GM12878 (cell line): Measurements from ENCODE around the gene CTDNEP1. TPM values are rescaled to one million over a fixed set of nuclear protein-coding genes. Genes with fewer than 3 reads are reported as not detected.

Experiments
- ATAC-seq: fragments of 200-7000 bp; cut with Tn5 transposase; 3 replicates; pipeline ENCODE4 v1.9.1; 2020; ENCODE audit warnings: mild to moderate bottlenecking, moderate library complexity
- BruUV-seq: library from RNA; stranded (reverse); fragments of 400-500 nt; replicated peaks from 2 replicates; lab custom pipeline; 2021; lab: Mats Ljungman, UMichigan
- CTCF ChIA-PET: fragments of 300-600 bp; sonication (Branson Sonifier 250); formaldehyde crosslinking; extraction: SDS; loops from one replicate; lab custom pipeline; 2021; ENCODE audit warnings: inconsistent platforms; lab: Yijun Ruan, JAX
- POLR2A ChIA-PET: fragments of 350-600 bp; formaldehyde crosslinking; extraction: SDS; loops from one replicate; lab custom pipeline; 2021; ENCODE audit warnings: inconsistent platforms; lab: Charles Lee
- RAD21 ChIA-PET: fragments of 300-600 bp; sonication (Branson Sonifier 250); formaldehyde crosslinking; loops from one replicate; lab custom pipeline; 2023; ENCODE audit warnings: antibody characterized with exemption; ENCODE audit not compliant: unreplicated experiment; lab: Charles Lee
- SMC1A ChIA-PET: fragments of 300-600 bp; sonication (Branson Sonifier 250); formaldehyde crosslinking; loops from one replicate; lab custom pipeline; 2023; ENCODE audit not compliant: unreplicated experiment, uncharacterized antibody; lab: Charles Lee
- DNase-seq: peaks from one replicate; pipeline ENCODE4 v3.0.0-alpha.2; 2011; ENCODE audit warnings: low read depth, low spot score
- FAIRE-seq: peaks from 3 replicates; lab custom pipeline; 2011; peaks lifted over from hg19 to GRCh38; lab: Jason Lieb, UNC
- H2AFZ ChIP-seq: 2 replicates; pipeline ENCODE4 v1.6.0; 2011; ENCODE audit warnings: low read depth, low read length, control low read depth; ENCODE audit not compliant: control insufficient read depth
- H3K27ac ChIP-seq: 2 replicates; pipeline ENCODE4 v1.5.1; 2011; ENCODE audit warnings: control low read depth; ENCODE audit not compliant: control insufficient read depth, insufficient read depth
- H3K27me3 ChIP-seq, 2 experiments: replicated peaks in 1 of 2; 2 replicates each; pipeline versions ENCODE4 v1.6.0 to v1.6.1; 2011; ENCODE audit warnings: low read length in 1 of 2; ENCODE audit not compliant: control insufficient read depth in 2 of 2, insufficient read depth in 2 of 2
- H3K36me3 ChIP-seq, 2 experiments: 2 replicates each; pipeline ENCODE4 v1.5.1; 2011; ENCODE audit warnings: low read length in 1 of 2; ENCODE audit not compliant: control insufficient read depth in 2 of 2, insufficient read depth in 2 of 2
- H3K4me1 ChIP-seq: 2 replicates; pipeline ENCODE4 v1.6.1; 2011; ENCODE audit warnings: mild to moderate bottlenecking, low read length, moderate library complexity, mixed read lengths; ENCODE audit not compliant: control insufficient read depth, insufficient read depth
- H3K4me2 ChIP-seq: 2 replicates; pipeline ENCODE4 v1.6.0; 2011; ENCODE audit warnings: control low read depth; ENCODE audit not compliant: control insufficient read depth, insufficient read depth
- H3K4me3 ChIP-seq: fragments of 200-600 bp; sonication (generic); 2 replicates; pipeline ENCODE4 v1.5.1; 2016
- H3K79me2 ChIP-seq: 2 replicates; pipeline ENCODE4 v1.6.0; 2011; ENCODE audit warnings: low read length; ENCODE audit not compliant: control insufficient read depth, insufficient read depth
- H3K9ac ChIP-seq: 2 replicates; pipeline ENCODE4 v1.8.0; 2011; ENCODE audit warnings: low read length, control low read depth, mixed read lengths; ENCODE audit not compliant: control insufficient read depth, insufficient read depth
- H3K9me3 ChIP-seq: replicated peaks from 3 replicates; pipeline ENCODE4 v1.5.1; 2011; ENCODE audit warnings: mild to moderate bottlenecking, low read length; ENCODE audit not compliant: control insufficient read depth, insufficient read depth
- H4K20me1 ChIP-seq: 2 replicates; pipeline ENCODE4 v1.6.0; 2011; ENCODE audit not compliant: control insufficient read depth, insufficient read depth
- BHLHE40 ChIP-seq, 2 experiments: fragments of 450-650 bp in 1 of 2; IDR thresholded peaks; 2 replicates each; pipeline ENCODE4 v1.6.1; 2011 to 2017; ENCODE audit warnings: low read depth in 2 of 2, borderline replicate concordance in 1 of 2, improper control_type of control experiment in 1 of 2, low read length in 1 of 2, mild to moderate bottlenecking in 1 of 2
- CREM ChIP-seq: IDR thresholded peaks from 2 replicates; pipeline ENCODE4 v1.6.1; 2014; ENCODE audit warnings: antibody characterized with exemption, low read depth
- DPF2 ChIP-seq: fragments of 450-650 bp; IDR thresholded peaks from 2 replicates; pipeline ENCODE4 v1.6.1; 2017; ENCODE audit warnings: mild to moderate bottlenecking
- IKZF1 ChIP-seq: fragments of 450-650 bp; conservative IDR thresholded peaks from 2 replicates; pipeline ENCODE4 v1.6.1; 2017; ENCODE audit warnings: antibody characterized with exemption, mild to moderate bottlenecking
- IKZF2 ChIP-seq, 2 experiments: fragments of 450-650 bp; IDR thresholded peaks; 2 replicates each; pipeline ENCODE4 v1.6.1; 2017; ENCODE audit warnings: mild to moderate bottlenecking in 2 of 2, moderate library complexity in 2 of 2
- IRF4 ChIP-seq: IDR thresholded peaks from 2 replicates; pipeline ENCODE4 v1.6.1; 2011; ENCODE audit warnings: low read depth, low read length
- LARP7 ChIP-seq: fragments of 450-650 bp; IDR thresholded peaks from 2 replicates; pipeline ENCODE4 v1.6.1; 2017; ENCODE audit warnings: mild to moderate bottlenecking
- NR2F1 ChIP-seq: fragments of 450-650 bp; conservative IDR thresholded peaks from 2 replicates; pipeline ENCODE4 v1.6.1; 2017; ENCODE audit warnings: mild to moderate bottlenecking
- PAX5 ChIP-seq: IDR thresholded peaks from 2 replicates; pipeline ENCODE4 v1.6.1; 2011; ENCODE audit warnings: low read depth, low read length, borderline replicate concordance
- POLR2A ChIP-seq: IDR thresholded peaks from 2 replicates; pipeline ENCODE4 v1.6.1; 2011; ENCODE audit warnings: low read depth, mild to moderate bottlenecking, low read length
- POU2F2 ChIP-seq: IDR thresholded peaks from 3 replicates; pipeline ENCODE4 v1.6.1; 2011; ENCODE audit warnings: low read depth, mild to moderate bottlenecking, low read length, borderline replicate concordance
- RELA ChIP-seq: fragments of 450-650 bp; IDR thresholded peaks from 2 replicates; pipeline ENCODE4 v1.8.0; 2014; ENCODE audit warnings: borderline replicate concordance; ENCODE audit not compliant: partially characterized antibody
- SMARCA5 ChIP-seq: fragments of 450-650 bp; IDR thresholded peaks from 2 replicates; pipeline ENCODE4 v1.6.1; 2017; ENCODE audit warnings: mild to moderate bottlenecking
- SMC3 ChIP-seq: IDR thresholded peaks from 2 replicates; pipeline ENCODE4 v1.6.1; 2011; ENCODE audit warnings: low read length, improper control_type of control experiment, borderline replicate concordance
- TCF12 ChIP-seq: IDR thresholded peaks from 2 replicates; pipeline ENCODE4 v1.6.1; 2011; ENCODE audit warnings: low read depth, mild to moderate bottlenecking, low read length
- WRNIP1 ChIP-seq: IDR thresholded peaks from 2 replicates; pipeline ENCODE4 v1.6.1; 2011; ENCODE audit warnings: low read depth, low read length, improper control_type of control experiment, borderline replicate concordance
- YY1 ChIP-seq: IDR thresholded peaks from 2 replicates; pipeline ENCODE4 v1.6.1; 2011; ENCODE audit warnings: low read depth, mild to moderate bottlenecking, low read length
- ZNF622 ChIP-seq: fragments of 450-650 bp; IDR thresholded peaks from 2 replicates; pipeline ENCODE4 v1.6.1; 2017; ENCODE audit warnings: mild to moderate bottlenecking, inconsistent platforms
- WGBS: methylation state at CpG from one replicate; pipeline ENCODE4 v1.1.6; 2016; ENCODE audit warnings: low lambda C conversion rate; ENCODE audit not compliant: insufficient replicate concordance, insufficient coverage; ENCODE audit errors: missing lambda C conversion rate; 5-methylcytosine and 5-hydroxymethylcytosine counted together
- in situ Hi-C: fragments of 300-500 bp; cut with MboI; formaldehyde crosslinking; loops from 9 replicates; pipeline ENCODE4 v1.14.3; 2018; ENCODE audit warnings: mixed read lengths
- intact Hi-C: fragments of 100-400 bp; cut with micrococcal nuclease; formaldehyde crosslinking; loops from one replicate; pipeline ENCODE4 v1.14.2; 2022; ENCODE audit not compliant: unreplicated experiment
- polyA plus RNA-seq, 11 experiments: library from polyadenylated mRNA; depleted of rRNA in 4 of 11; unstranded in 6 of 11; stranded (reverse) in 5 of 11; fragments of >200 nt; fragmentation: Nextera tagmentation in 4 of 11; fragmentation: Illumina TruSeq in 1 of 11; extraction: Ambion mirVana in 4 of 11; extraction: Trizol in 1 of 11; gene quantifications; 1 replicate in 1 of 11; 2 replicates in 10 of 11; pipeline versions ENCODE4 v1.2.1 to v1.2.3, GENCODE V29; 2011 to 2016; ENCODE audit warnings: inconsistent platforms in 2 of 11, missing spikeins in 2 of 11, low read depth in 1 of 11
- total RNA-seq, 4 experiments: library from RNA; depleted of rRNA in 3 of 4; stranded (reverse); fragments of >200 nt in 3 of 4; fragmentation: Illumina TruSeq in 1 of 4; extraction: Trizol in 1 of 4; gene quantifications; 2 replicates each; pipeline versions ENCODE4 v1.2.1 to v1.2.3, GENCODE V29; 2013 to 2021
- TF ChIP-seq, protein P1 (sequence below): fragments of 450-650 bp; IDR thresholded peaks from 2 replicates; pipeline ENCODE4 v1.6.1; 2016; ENCODE audit warnings: mild to moderate bottlenecking
- TF ChIP-seq, protein P2 (sequence below), 3 experiments: IDR thresholded peaks in 2 of 3; conservative IDR thresholded peaks in 1 of 3; 2 replicates each; pipeline ENCODE4 v1.5.1; 2011; ENCODE audit warnings: low read depth in 3 of 3, low read length in 3 of 3, mild to moderate bottlenecking in 3 of 3, control low read depth in 2 of 3, moderate library complexity in 2 of 3, inconsistent platforms in 1 of 3, mixed read lengths in 1 of 3; ENCODE audit not compliant: control insufficient read depth in 2 of 3, insufficient read depth in 1 of 3; ENCODE audit errors: extremely low read depth in 1 of 3
- TF ChIP-seq, protein P3 (sequence below): fragments of 450-650 bp; IDR thresholded peaks from 2 replicates; pipeline ENCODE4 v1.6.1; 2014; ENCODE audit warnings: mild to moderate bottlenecking

The CTDNEP1 gene
- total and polyA plus RNA-seq, 10 of the 15 experiments (the other 5 are each of a cell fraction or from before 2014, with no cell fraction given) = 23.7 to 176 (median 30.3) TPM

DNA sequence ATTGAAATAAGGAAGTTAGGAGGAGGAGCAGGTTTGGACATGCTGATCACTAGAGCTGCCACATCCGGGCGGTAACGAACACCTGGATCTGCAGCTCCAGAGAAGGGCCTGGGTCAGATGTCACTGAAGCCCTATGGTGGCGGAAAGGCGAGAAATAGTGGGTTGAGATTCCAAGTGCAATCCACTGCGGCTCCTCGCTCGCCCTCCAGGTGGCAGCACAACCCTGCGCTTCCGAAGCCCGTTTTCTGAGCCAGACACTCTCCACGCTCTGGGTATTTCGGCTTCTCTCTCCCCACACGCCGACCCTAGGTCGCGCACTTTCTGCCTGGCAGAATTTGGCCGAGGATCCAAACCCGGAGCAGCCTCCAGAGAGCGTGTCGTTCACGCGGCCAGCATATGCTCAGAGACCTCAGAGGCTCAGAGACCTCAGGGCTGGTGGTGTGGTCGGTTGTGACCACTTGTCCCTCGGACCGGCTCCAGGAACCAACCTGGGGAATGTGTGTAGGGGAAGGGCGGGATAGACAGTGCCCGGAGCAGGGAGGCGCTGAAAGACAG is 29.1 kb upstream of the CTDNEP1 start:
- Histone ChIP-seq H3K4me2 (peak overlapping the region; percentile 98), H3K27ac (no peak overlapping the region), H3K4me3 (peak overlapping the region; percentile 56), H3K79me2 (no peaks in the 10 kb centered on the region), H3K9me3 (no peaks in the 10 kb centered on the region), H3K9ac (no peak overlapping the region; the same call in 1 of the 2 replicates), H3K4me1 (peaks cover 8% of the 10 kb centered on the region), H3K36me3 (no peaks in the 10 kb centered on the region), H4K20me1 (no peaks in the 10 kb centered on the region; the same call in 1 of the 2 replicates), H2AFZ (peak overlapping the region; percentile 82), H3K27me3 (no peaks in the 10 kb centered on the region; a peak in 1 of 4 replicates)
- ChIA-PET CTCF (interaction anchor here (0.6 to 10.3 kb wide), 12 partner anchors 11 to 407 kb away, joined by 3 to 102 read pairs (median 3); partner anchors contain the start of genes NEURL4 and TP53), RAD21 (interaction anchor here (2.3 kb wide), 1 partner anchor 16 kb away, joined by 11 read pairs; no protein-coding TSS in a partner anchor), SMC1A (interaction anchor here (0.6 to 3.3 kb wide), 5 partner anchors 16 to 407 kb away, joined by 3 to 17 read pairs (median 3); partner anchors contain the start of genes TMEM95 and TP53), POLR2A (interaction anchor here (1.7 kb wide), 1 partner anchor 16 kb away, joined by 4 read pairs; no protein-coding TSS in a partner anchor)
- DNase-seq = peak; percentile 40
- BruUV-seq = no TSS peak
- peak; percentile 90 for ATAC-seq
- in situ Hi-C loops (no loop called here), intact Hi-C loops (loop anchor here (1.0 to 2.0 kb wide), 2 partner anchors 16 to 64 kb away; no protein-coding TSS in a partner anchor)
- peak; percentile 97 for FAIRE-seq
- 0% methylated on average over 29 of the region's 29 CpGs for WGBS
- peak; percentile 68 for TF ChIP-seq NR2F1
- TF ChIP-seq YY1 = peak; percentile 77; the same call in 1 of the 2 replicates
- TF ChIP-seq, protein P1, sequence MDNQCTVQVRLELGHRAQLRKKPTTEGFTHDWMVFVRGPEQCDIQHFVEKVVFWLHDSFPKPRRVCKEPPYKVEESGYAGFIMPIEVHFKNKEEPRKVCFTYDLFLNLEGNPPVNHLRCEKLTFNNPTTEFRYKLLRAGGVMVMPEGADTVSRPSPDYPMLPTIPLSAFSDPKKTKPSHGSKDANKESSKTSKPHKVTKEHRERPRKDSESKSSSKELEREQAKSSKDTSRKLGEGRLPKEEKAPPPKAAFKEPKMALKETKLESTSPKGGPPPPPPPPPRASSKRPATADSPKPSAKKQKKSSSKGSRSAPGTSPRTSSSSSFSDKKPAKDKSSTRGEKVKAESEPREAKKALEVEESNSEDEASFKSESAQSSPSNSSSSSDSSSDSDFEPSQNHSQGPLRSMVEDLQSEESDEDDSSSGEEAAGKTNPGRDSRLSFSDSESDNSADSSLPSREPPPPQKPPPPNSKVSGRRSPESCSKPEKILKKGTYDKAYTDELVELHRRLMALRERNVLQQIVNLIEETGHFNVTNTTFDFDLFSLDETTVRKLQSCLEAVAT = peak; percentile 60
- peak; percentile 54 for TF ChIP-seq IKZF1
- TF ChIP-seq, protein P2, sequence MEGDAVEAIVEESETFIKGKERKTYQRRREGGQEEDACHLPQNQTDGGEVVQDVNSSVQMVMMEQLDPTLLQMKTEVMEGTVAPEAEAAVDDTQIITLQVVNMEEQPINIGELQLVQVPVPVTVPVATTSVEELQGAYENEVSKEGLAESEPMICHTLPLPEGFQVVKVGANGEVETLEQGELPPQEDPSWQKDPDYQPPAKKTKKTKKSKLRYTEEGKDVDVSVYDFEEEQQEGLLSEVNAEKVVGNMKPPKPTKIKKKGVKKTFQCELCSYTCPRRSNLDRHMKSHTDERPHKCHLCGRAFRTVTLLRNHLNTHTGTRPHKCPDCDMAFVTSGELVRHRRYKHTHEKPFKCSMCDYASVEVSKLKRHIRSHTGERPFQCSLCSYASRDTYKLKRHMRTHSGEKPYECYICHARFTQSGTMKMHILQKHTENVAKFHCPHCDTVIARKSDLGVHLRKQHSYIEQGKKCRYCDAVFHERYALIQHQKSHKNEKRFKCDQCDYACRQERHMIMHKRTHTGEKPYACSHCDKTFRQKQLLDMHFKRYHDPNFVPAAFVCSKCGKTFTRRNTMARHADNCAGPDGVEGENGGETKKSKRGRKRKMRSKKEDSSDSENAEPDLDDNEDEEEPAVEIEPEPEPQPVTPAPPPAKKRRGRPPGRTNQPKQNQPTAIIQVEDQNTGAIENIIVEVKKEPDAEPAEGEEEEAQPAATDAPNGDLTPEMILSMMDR (IDR thresholded peaks at IDR 0.05 in 2 of 3, conservative IDR thresholded peaks at IDR 0.05 in 1 of 3; ENCODE audit: control insufficient read depth in 2 of 3, extremely low read depth in 1 of 3, insufficient read depth in 1 of 3, low read depth in 3 of 3, low read length in 3 of 3) = peak; percentile 96 to 98 (median 98); a peak in 5 of 6 replicates
- 0 out of 2 replicates have a peak, but pooled peaks have one; percentile 44 for TF ChIP-seq DPF2
- no peak for TF ChIP-seq CREM
- TF ChIP-seq, protein P3, sequence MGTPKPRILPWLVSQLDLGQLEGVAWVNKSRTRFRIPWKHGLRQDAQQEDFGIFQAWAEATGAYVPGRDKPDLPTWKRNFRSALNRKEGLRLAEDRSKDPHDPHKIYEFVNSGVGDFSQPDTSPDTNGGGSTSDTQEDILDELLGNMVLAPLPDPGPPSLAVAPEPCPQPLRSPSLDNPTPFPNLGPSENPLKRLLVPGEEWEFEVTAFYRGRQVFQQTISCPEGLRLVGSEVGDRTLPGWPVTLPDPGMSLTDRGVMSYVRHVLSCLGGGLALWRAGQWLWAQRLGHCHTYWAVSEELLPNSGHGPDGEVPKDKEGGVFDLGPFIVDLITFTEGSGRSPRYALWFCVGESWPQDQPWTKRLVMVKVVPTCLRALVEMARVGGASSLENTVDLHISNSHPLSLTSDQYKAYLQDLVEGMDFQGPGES = peak; percentile 43; the same call in 1 of the 2 replicates
- TF ChIP-seq RELA = peak; percentile 33
- TF ChIP-seq IRF4 = peak; percentile 57; the same call in 1 of the 2 replicates
- no peak for TF ChIP-seq POLR2A
- TF ChIP-seq WRNIP1 = 0 out of 2 replicates have a peak, but pooled peaks have one; percentile 75
- peak; percentile 84; the same call in 1 of the 2 replicates for TF ChIP-seq SMARCA5
- no peak for TF ChIP-seq ZNF622
- peak in 1 of 2 experiments; percentile 45; a peak in 2 of 4 replicates for TF ChIP-seq IKZF2 (IDR thresholded peaks at IDR 0.05)
- TF ChIP-seq POU2F2 = 0 out of 3 replicates have a peak, but pooled peaks have one; percentile 35
- TF ChIP-seq TCF12 = 0 out of 2 replicates have a peak, but pooled peaks have one; percentile 32
- TF ChIP-seq SMC3 = peak; percentile 94
- peak in 1 of 2 experiments; percentile 33; a peak in 2 of 4 replicates for TF ChIP-seq BHLHE40 (IDR thresholded peaks at IDR 0.05; ENCODE audit: borderline replicate concordance in 1 of 2, low read depth in 2 of 2, low read length in 1 of 2)
- peak; percentile 40; the same call in 1 of the 2 replicates for TF ChIP-seq LARP7
- TF ChIP-seq PAX5 = peak; percentile 46; the same call in 1 of the 2 replicates
